GOT3 (cell line): ENCODE measurements around the gene SLC6A12.

Experiments
- DNase-seq: peaks from one replicate; lab custom pipeline; 2025; ENCODE audit warnings: mixed read lengths; lab: John Stamatoyannopoulos, UW

SLC6A12 gene

DNA sequence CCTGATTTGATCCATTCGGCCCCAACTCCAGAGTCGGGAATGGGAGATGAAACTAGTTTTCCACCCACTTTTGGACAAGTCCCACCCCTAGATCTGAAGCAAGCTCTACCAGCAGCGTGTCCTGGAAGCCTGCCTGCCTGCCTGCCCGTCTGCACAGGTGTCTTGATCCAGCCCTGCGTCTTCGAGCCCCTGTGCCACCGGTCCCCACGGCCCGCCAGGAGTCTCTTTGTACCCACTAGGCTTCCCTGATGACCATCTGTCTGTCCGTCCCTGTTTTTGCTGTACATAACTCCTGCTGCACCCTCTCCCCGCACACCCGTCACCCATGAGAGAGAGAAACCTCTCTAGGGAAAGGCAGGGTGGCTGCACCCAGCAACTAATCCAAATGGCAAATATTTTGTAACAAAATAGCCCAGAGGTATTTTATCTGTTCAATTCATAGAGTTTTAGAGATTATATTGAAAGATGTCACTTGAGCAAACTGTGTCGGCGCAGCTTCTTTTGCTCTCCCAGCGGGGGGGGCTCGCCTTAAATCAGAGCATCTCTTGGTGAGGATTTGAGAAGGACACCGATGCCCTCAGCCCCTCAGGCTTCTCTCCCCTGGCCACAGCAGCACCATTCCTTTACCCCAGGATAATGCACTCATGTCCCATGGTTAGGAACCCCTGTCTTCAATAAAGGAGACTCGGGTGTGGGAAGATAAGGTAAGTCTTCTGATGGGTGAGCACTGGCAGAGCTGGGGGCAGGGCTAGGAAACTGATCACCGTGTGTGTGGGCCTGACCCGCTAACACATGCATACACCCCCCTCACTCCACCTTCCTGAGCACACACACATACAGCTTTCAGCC lies 35.8 kb downstream of the SLC6A12 start:
- DNase-seq: no peak

GRCh38 chr12:177336-177979 lies 36.5 kb downstream of the SLC6A12 start:
- no peak for DNase-seq

DNA sequence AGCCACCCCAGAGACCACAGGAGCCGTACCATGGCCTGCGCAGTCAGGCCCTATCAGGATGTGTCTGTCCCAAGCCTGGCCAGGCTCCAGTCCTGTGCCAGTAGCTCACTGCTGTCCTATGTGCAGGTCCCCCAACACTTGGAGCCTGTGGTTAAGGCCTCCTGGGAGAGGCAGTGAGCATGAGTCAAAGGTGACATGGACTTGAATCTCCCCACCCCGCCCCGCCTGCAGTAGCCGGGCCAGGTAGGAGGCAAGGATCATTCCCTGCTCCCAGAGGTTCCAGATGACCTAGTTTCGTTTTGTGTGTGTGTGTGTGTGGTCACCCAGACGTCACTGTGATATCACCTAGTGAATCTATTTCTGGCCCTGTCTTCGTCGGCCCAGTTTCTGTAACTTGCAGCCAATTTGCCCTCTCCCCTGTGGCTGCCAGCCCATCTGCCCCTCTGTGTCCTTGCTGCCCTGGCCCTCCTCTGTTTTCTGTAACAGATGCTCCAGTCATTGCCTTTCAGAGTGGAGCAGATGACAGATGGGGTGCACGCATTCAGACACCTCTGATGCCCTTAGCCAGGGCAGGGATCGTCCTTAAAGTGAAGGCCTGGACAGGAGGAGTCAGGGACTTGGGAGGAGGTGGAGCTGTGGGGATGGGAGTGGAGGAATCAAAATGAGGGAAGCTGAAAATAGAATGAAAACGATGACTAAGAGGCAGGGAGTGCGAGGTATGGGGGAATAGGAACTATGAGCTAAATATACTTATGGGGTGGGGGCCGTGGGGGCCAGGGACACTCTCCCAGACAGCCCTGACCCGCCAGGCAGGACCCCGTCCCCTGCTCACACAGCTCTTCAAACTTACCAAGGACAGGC lies 37.4 kb downstream of the SLC6A12 start:
- DNase-seq: no peak

GRCh38 chr12:175759-176158 lies 38.2 kb downstream of the SLC6A12 start:
- DNase-seq: no peak

GRCh38 chr12:175250-175649 lies 38.7 kb downstream of the SLC6A12 start:
- no peak for DNase-seq

DNA sequence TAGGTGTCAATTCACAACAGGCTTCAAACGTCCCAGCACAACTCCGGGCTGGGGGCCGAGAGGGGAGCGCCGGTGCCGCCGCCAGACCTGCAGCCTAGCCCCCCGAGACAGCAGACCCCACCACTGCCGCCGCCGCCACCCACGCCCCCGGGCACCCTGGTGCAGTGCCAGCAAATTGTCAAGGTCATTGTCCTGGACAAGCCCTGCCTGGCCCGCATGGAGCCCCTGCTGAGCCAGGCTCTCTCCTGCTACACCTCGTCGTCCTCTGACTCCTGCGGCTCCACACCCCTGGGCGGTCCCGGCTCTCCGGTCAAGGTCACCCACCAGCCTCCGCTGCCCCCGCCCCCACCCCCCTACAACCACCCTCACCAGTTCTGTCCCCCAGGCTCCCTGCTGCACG lies 39.4 kb downstream of the SLC6A12 start:
- no peak for DNase-seq

DNA sequence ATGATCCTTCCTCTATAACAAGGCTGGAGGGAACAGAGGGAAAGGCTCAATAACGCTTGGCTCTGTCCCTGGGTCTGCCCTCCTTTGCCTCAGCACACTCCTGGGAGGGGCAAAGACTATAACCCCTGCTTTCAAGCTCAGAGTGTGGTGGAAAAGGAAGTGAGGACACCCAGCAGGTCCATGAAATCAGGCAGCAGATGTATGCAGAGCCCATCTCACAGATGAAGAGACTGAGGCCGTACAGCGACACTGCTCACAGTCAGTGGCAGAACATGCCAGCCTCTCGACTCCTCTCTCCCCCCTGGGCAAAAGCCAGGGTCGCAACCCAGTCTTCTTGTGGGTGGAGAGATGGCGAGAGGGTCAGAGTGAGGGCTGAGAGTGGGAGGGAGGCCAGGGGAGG lies 39.8 kb downstream of the SLC6A12 start:
- no peak for DNase-seq

- no peak for DNase-seq
These were observed 41.2 kb downstream of the SLC6A12 start for GRCh38 chr12:172732-173161.

GRCh38 chr12:171743-172676 lies 41.9 kb downstream of the SLC6A12 start:
- DNase-seq: no peak

DNA sequence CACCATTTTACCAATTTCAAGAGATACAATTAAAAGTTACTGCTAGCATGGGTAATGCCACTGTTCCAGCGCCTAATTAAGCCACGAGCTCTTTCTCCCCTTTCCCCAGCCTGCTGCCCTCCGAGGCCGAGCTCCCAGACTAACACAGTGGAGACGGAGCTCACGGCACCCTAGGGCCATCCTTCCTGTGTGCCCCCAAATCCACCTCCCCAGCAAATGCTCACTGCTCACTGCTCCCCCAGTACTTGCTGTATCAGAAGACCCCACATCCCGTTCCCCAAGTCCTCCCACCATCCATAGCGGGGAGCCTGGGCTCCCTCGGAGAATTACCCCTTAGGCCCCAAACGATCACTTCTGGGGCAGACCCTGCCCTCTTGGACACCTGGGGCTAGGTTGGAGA lies 42.7 kb downstream of the SLC6A12 start:
- DNase-seq: no peak

DNA sequence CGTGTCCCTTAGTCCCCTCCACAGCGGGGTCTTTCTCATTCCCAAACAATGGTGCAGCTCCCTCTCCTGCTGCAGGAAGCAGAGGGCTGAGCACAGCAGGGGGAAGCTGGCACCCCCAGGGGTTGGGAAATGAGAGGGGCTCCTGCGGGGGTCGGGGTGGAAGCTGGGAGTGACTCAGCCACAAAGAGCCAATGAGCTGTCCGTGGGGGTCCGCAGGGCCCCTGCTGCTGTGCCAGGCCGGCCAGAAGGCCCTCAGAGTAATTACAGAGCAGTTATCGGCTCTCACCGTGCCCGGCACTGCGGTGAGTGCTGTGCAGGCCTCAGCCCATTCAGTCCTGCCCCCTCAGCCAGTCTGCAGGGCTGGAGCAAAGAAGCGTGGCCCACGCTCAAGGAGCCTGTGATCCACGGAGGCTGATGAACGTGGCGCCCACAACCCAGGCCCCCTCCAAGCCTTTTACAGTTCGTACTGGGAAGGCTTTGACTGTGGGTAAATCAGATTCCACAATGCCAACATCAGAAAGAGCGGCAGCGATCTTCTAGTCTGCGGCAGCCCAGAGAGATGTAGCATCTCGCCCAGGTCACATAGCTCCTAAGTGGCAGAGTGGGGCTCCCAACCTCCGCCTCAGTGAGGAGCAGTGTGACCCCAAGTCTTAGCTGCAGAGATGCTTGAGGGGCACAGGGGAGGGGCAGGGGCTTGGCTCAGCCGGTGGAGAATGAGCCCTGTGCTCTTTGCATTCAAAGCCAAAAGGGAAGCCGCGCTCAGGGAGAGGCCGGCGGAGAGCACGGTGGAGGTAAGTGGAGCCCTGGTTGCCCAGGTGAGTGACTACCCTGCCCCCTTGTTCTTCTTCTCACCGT lies 43.4 kb downstream of the SLC6A12 start:
- no peak for DNase-seq

DNA sequence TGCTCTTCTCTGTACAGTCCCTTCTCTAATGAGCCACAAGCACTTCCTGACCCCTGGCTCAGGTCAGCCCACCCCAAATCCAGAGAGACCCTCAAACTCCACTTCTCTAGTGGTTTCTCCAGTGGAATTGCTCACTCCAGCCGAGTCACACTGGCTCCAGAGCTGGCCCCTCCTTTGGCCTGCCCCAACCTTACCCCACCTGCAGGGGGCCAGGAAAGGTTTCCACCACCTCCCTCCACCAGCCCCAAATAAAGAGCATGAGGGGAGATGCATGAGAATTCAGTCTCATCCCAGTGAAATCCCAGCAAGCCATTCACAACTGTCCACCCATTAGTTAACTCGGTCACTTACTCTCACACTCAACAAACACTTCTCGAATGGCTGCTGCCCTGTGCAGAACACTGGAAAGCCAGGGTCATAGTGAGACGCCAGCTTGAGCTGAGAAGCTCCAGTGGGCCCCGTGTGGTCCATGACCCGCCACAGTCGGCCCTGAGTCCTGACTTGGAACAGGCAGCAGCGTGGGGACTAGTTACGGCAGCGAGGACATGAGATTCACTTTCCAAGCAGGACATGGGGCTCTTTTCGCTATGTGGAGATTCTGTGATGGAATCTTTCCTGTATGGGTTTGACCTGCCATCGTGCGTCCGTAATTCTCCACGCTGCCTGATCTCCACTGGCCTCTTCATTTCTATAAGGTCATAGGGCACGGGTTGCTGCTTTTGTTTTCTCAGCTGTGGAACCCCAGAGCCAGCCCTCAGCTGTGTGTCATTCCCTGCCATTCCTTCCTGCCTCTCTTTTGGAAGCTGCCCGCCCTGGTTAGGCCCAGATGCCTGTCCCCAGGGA lies 44.2 kb downstream of the SLC6A12 start:
- no peak for DNase-seq

GRCh38 chr12:168763-169525 lies 45.0 kb downstream of the SLC6A12 start:
- no peak for DNase-seq

DNA sequence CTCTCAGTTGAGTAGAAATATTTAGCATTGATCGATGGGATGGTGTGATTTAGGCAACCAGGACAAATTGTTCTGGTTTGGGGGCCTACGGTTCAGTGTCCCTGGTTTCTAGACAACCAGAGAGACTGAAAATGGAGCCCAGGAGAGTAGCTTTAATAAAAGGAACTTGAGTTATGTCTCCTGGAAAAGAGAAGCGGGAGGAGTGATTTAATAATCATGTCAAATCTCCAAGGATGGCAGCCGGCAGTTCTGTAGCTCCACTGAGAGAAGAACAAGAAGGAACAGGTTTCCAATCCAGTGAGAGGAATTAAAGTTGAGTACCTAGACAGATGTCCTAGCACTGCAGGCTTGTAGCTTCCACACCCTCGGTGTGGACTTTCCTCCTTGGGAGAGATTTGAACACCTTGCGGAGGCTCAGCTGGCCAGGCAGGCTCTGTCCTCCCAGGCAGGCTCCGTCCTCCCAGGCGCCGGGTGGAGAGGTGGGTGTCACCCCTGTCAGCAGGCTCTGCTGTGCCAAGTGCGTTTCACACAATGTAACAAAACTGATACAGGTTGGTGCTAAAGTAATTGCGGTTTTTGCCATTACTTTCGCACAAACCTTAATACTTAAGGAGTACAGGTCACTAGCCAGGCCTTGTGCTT lies 45.9 kb downstream of the SLC6A12 start:
- no peak for DNase-seq

DNA sequence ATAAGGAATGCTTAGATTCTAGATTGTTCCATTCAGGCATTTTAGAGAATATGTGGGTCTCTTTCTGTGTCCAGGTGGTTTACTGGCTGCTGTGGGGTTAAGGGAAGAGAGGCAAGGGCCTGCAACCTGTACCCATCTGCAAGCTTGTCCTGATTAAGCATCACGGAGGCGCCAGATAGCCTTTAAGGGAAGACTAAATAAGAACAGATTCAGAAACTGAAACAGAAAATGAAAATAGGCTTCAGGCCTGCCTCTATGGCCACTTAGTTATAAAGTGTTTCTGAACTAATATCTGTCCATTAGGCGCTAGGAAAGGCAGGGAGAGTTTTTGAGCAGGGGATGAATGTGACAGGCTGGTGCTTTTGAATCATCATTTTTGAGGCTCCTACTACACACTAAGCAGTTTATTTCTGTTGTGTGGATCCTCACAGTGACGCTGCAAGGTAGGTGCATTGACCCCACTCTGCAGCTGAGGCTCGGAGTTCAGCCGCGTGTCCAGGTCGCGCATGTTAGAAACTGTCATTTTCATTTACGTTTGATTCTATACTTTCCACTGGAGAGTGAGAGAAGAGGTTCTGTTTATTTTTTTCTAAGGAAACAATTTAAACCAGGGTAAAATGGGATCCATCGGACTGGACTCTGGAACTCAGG lies 47.4 kb downstream of the SLC6A12 start:
- no peak for DNase-seq

GRCh38 chr12:165862-166368 lies 48.0 kb downstream of the SLC6A12 start:
- DNase-seq: no peak

GRCh38 chr12:164207-164606 lies 49.8 kb downstream of the SLC6A12 start:
- no peak for DNase-seq
